ENCODE measurements around the gene SCN1B.

Gene SCN1B

GRCh38 chr19:35031072-35031881, 1.0 kb downstream of the SCN1B start:
- peak; percentile 61 for DNase-seq
- Histone ChIP-seq H3K36me3 (peaks cover 64% of the 10 kb centered on the region), H3K27ac (peak overlapping the region; percentile 96), H3K9me3 (ENCODE audit: severe bottlenecking) (no peaks in the 10 kb centered on the region), H3K4me3 (ENCODE audit: low read depth, low read length) (peak overlapping the region; percentile 56), H3K27me3 (ENCODE audit: insufficient read depth, low read depth, severe bottlenecking) (no peaks in the 10 kb centered on the region)
- no peak for TF ChIP-seq CTCF (IDR thresholded peaks at IDR 0.05; ENCODE audit: low read depth, low read length)

GRCh38 chr19:35032356-35032865, 2.1 kb downstream of the SCN1B start:
- Histone ChIP-seq H3K27ac (peak overlapping the region; percentile 96), H3K4me3 (ENCODE audit: low read depth, low read length) (peak overlapping the region; percentile 56), H3K27me3 (ENCODE audit: insufficient read depth, low read depth, severe bottlenecking) (no peaks in the 10 kb centered on the region), H3K9me3 (ENCODE audit: severe bottlenecking) (no peaks in the 10 kb centered on the region), H3K36me3 (peaks cover 65% of the 10 kb centered on the region)
- TF ChIP-seq CTCF (IDR thresholded peaks at IDR 0.05; ENCODE audit: low read depth, low read length): no peak
- no peak for DNase-seq

GRCh38 chr19:35033067-35034004, 3.1 kb downstream of the SCN1B start:
- Histone ChIP-seq H3K36me3 (peaks cover 65% of the 10 kb centered on the region), H3K4me3 (ENCODE audit: low read depth, low read length) (peak overlapping the region; percentile 56), H3K27ac (peak overlapping the region; percentile 96), H3K27me3 (ENCODE audit: insufficient read depth, low read depth, severe bottlenecking) (no peaks in the 10 kb centered on the region), H3K9me3 (ENCODE audit: severe bottlenecking) (no peaks in the 10 kb centered on the region)
- DNase-seq: peak; percentile 79
- no peak for TF ChIP-seq CTCF (IDR thresholded peaks at IDR 0.05; ENCODE audit: low read depth, low read length)

- DNase-seq: no peak
- Histone ChIP-seq H3K4me3 (ENCODE audit: low read depth, low read length) (peak overlapping the region; percentile 56), H3K36me3 (peaks cover 71% of the 10 kb centered on the region), H3K27me3 (ENCODE audit: insufficient read depth, low read depth, severe bottlenecking) (no peaks in the 10 kb centered on the region), H3K9me3 (ENCODE audit: severe bottlenecking) (no peaks in the 10 kb centered on the region), H3K27ac (peak overlapping the region; percentile 96)
- no peak for TF ChIP-seq CTCF (IDR thresholded peaks at IDR 0.05; ENCODE audit: low read depth, low read length)
Observed at GRCh38 chr19:35034005-35034502, 3.8 kb downstream of the SCN1B start.

GRCh38 chr19:35034588-35035382, 4.5 kb downstream of the SCN1B start:
- H3K27ac ChIP-seq: peak overlapping the region; percentile 96
- H3K36me3 ChIP-seq: peaks cover 78% of the 10 kb centered on the region
- no peak for TF ChIP-seq CTCF (IDR thresholded peaks at IDR 0.05; ENCODE audit: low read depth, low read length)
- no peak for DNase-seq
- H3K27me3 ChIP-seq (ENCODE audit: insufficient read depth, low read depth, severe bottlenecking): no peaks in the 10 kb centered on the region
- no peaks in the 10 kb centered on the region for H3K9me3 ChIP-seq (ENCODE audit: severe bottlenecking)
- H3K4me3 ChIP-seq (ENCODE audit: low read depth, low read length): no peak overlapping the region

Measured in WERI-Rb-1 (cell line).